Suprapubic skin (tissue), 4 donors: Measurements from ENCODE around the gene TLE1. TPM values are rescaled to one million over a fixed set of nuclear protein-coding genes. Genes with fewer than 3 reads are reported as not detected.

ENCODE experiments used
- DNase-seq, 2 donors: peaks; one replicate each; pipeline ENCODE4 v3.0.0-alpha.2; 2019; ENCODE audit warnings: low spot score in 2 of 2
- H3K27ac ChIP-seq: fragments of 200-600 bp; sonication (generic); one replicate; pipeline ENCODE4 v1.5.1; 2019
- H3K27me3 ChIP-seq: fragments of 200-600 bp; sonication (generic); one replicate; pipeline ENCODE4 v1.5.1; 2019
- H3K36me3 ChIP-seq: fragments of 200-600 bp; sonication (generic); one replicate; pipeline ENCODE4 v1.5.1; 2019
- H3K4me1 ChIP-seq: fragments of 200-600 bp; sonication (generic); one replicate; pipeline ENCODE4 v1.5.1; 2019
- H3K4me3 ChIP-seq: fragments of 200-600 bp; sonication (generic); one replicate; pipeline ENCODE4 v1.5.1; 2019; ENCODE audit warnings: mild to moderate bottlenecking
- H3K9me3 ChIP-seq: fragments of 200-600 bp; sonication (generic); one replicate; pipeline ENCODE4 v1.5.1; 2019
- EP300 ChIP-seq: sonication (generic); formaldehyde crosslinking; IDR thresholded peaks from one replicate; pipeline ENCODE4 v1.6.1; 2017; ENCODE audit warnings: antibody characterized with exemption
- POLR2A ChIP-seq, 2 donors: fragments of 450-650 bp; IDR thresholded peaks; one replicate each; pipeline ENCODE4 v1.6.1; 2017; ENCODE audit warnings: antibody characterized with exemption in 2 of 2, mild to moderate bottlenecking in 2 of 2, moderate library complexity in 2 of 2
- POLR2AphosphoS5 ChIP-seq, 3 donors: sonication (generic); formaldehyde crosslinking; IDR thresholded peaks; one replicate each; pipeline ENCODE4 v1.6.1; 2017; ENCODE audit warnings: antibody characterized with exemption in 3 of 3
- WGBS: methylation state at CpG from one replicate; pipeline ENCODE4 v1.1.5; 2018; 5-methylcytosine and 5-hydroxymethylcytosine counted together
- total RNA-seq, 4 donors: library from RNA; depleted of rRNA; stranded (reverse); fragments of >200 nt; gene quantifications; one replicate each; pipeline ENCODE4 v1.1.0, GENCODE V29; 2016
- TF ChIP-seq, protein P1 (sequence below), 2 donors: fragments of 200-600 bp in 1 of 2; fragments of 450-650 bp in 1 of 2; sonication (generic) in 1 of 2; IDR thresholded peaks; one replicate each; pipeline ENCODE4 v1.5.1; 2016 to 2019; ENCODE audit warnings: antibody characterized with exemption in 2 of 2, mild to moderate bottlenecking in 1 of 2, moderate library complexity in 1 of 2

TLE1 gene
- total RNA-seq, 4 donors from 2014 or later = 34.8 to 73.5 (median 47.5) TPM

DNA sequence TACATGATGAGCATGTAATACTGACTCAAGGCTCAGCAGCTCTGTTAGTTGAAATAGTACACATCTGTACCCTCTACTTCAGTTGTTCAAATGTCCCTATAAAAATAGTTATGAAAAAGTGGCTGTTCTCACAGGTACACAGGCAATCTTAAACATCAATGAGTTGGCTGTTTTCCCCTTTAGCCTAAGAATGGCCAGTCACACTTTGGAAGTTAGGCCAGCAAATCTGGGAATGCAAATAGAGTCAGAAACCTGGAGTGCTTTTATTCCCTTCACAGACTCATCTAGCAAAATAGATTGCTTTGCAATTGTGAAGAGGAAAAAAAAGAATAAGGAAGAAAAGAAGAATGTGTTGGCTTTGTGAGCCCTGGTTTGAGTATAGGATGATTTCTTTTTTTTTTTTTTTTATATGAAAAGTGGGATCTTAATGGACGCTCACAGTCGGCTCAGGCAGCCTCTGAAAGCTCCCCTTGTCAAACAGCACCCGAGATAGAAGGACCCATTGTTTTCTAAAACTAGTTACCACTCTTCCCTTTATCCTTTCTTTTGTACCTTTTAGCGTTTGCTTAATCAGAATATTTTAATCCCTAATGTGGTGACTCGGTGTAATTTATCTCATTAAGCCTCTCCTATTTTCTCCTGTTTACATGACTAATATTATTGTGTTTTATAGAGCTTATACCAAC, 27.9 kb upstream of the TLE1 start:
- no peak for DNase-seq
- Histone ChIP-seq H3K27ac (no peak overlapping the region), H3K4me1 (no peaks in the 10 kb centered on the region), H3K4me3 (no peak overlapping the region), H3K9me3 (no peaks in the 10 kb centered on the region), H3K27me3 (no peaks in the 10 kb centered on the region), H3K36me3 (no peaks in the 10 kb centered on the region)
- TF ChIP-seq EP300 = no peak
- TF ChIP-seq, protein P1, sequence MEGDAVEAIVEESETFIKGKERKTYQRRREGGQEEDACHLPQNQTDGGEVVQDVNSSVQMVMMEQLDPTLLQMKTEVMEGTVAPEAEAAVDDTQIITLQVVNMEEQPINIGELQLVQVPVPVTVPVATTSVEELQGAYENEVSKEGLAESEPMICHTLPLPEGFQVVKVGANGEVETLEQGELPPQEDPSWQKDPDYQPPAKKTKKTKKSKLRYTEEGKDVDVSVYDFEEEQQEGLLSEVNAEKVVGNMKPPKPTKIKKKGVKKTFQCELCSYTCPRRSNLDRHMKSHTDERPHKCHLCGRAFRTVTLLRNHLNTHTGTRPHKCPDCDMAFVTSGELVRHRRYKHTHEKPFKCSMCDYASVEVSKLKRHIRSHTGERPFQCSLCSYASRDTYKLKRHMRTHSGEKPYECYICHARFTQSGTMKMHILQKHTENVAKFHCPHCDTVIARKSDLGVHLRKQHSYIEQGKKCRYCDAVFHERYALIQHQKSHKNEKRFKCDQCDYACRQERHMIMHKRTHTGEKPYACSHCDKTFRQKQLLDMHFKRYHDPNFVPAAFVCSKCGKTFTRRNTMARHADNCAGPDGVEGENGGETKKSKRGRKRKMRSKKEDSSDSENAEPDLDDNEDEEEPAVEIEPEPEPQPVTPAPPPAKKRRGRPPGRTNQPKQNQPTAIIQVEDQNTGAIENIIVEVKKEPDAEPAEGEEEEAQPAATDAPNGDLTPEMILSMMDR (IDR thresholded peaks at IDR 0.05) = no peak
- no peak for TF ChIP-seq POLR2AphosphoS5 (IDR thresholded peaks at IDR 0.05)
- TF ChIP-seq POLR2A (IDR thresholded peaks at IDR 0.05) = no peak
- WGBS = 61% methylated on average over 5 of the region's 5 CpGs

DNA sequence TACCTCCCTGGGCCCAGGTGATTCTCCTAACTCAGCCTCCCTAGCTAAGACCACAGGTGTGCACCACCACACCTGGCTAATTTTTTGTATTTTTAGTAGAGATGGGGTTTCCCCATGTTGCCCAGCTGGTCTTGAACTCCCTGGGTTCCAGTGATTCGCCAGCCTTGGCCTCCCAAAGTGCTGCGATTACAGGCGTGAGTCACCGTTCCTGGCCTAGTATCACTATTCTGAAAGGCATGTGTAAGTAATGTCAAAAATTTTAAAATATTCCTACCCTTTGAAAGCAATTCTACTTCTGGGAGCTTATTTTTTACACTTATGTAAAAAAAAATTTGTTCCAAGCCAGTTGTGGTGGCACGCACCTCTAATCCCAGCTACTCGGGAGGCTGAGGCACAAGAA, 27.1 kb upstream of the TLE1 start:
- no peaks in the 10 kb centered on the region for H3K9me3 ChIP-seq
- no peak for DNase-seq
- WGBS = 94% methylated on average over 6 of the region's 6 CpGs
- no peak for TF ChIP-seq EP300
- H3K27ac ChIP-seq = no peak overlapping the region
- no peak overlapping the region for H3K4me3 ChIP-seq
- no peaks in the 10 kb centered on the region for H3K36me3 ChIP-seq
- H3K27me3 ChIP-seq = no peaks in the 10 kb centered on the region
- no peaks in the 10 kb centered on the region for H3K4me1 ChIP-seq

DNA sequence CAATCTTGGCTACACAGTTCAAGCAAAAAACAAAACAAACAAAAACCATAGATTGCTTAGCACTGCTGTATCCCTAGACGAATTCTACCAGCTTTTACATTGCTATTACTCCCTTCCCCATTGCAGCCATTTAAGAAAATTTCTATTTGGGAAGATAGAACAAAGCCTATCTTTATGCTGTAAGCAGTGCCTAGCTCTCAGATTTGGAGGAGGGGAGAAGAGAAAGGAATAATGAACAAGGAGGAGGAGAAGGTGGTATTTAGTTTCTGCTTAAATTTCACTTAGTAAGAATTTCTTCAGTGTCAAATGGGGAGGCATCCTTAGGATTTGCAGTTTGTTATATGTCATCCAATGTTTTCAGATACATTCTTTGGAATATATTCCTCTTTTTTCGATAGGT, 16.2 kb upstream of the TLE1 start:
- no peaks in the 10 kb centered on the region for H3K36me3 ChIP-seq
- WGBS = 87% methylated on average over 2 of the region's 2 CpGs
- H3K27ac ChIP-seq = no peak overlapping the region
- H3K4me3 ChIP-seq = no peak overlapping the region
- TF ChIP-seq POLR2A (IDR thresholded peaks at IDR 0.05) (no peak), EP300 (no peak), POLR2AphosphoS5 (IDR thresholded peaks at IDR 0.05) (no peak)
- TF ChIP-seq, protein P1 (IDR thresholded peaks at IDR 0.05) = no peak
- no peak for DNase-seq
- H3K9me3 ChIP-seq = no peaks in the 10 kb centered on the region
- no peaks in the 10 kb centered on the region for H3K4me1 ChIP-seq
- H3K27me3 ChIP-seq = no peaks in the 10 kb centered on the region

- Histone ChIP-seq H3K4me3 (no peak overlapping the region), H3K36me3 (no peaks in the 10 kb centered on the region), H3K27me3 (no peaks in the 10 kb centered on the region), H3K9me3 (no peaks in the 10 kb centered on the region), H3K27ac (no peak overlapping the region), H3K4me1 (peaks cover 15% of the 10 kb centered on the region)
- 69% methylated on average over 7 of the region's 7 CpGs for WGBS
- DNase-seq = no peak
- TF ChIP-seq, protein P1 (IDR thresholded peaks at IDR 0.05) = no peak
- TF ChIP-seq POLR2AphosphoS5 (IDR thresholded peaks at IDR 0.05) (no peak), EP300 (no peak), POLR2A (IDR thresholded peaks at IDR 0.05) (no peak)
Observed at GRCh38 chr9:81694541-81694940, 5.2 kb upstream of the TLE1 start.

GRCh38 chr9:81693671-81694378, 4.5 kb upstream of the TLE1 start:
- DNase-seq = no peak
- WGBS = 62% methylated on average over 6 of the region's 6 CpGs
- Histone ChIP-seq H3K36me3 (no peaks in the 10 kb centered on the region), H3K4me1 (peaks cover 15% of the 10 kb centered on the region), H3K27me3 (no peaks in the 10 kb centered on the region), H3K27ac (no peak overlapping the region), H3K4me3 (no peak overlapping the region), H3K9me3 (no peaks in the 10 kb centered on the region)
- TF ChIP-seq POLR2A (IDR thresholded peaks at IDR 0.05) = no peak
- TF ChIP-seq EP300 = no peak
- TF ChIP-seq, protein P1 (IDR thresholded peaks at IDR 0.05) = no peak
- TF ChIP-seq POLR2AphosphoS5 (IDR thresholded peaks at IDR 0.05) = no peak
